Right ventricle myocardium superior (tissue), 1 donor: ENCODE data around the gene TSFM. TPM values are rescaled to one million over a fixed set of nuclear protein-coding genes. Genes with fewer than 3 reads are reported as not detected.
A peak's percentile ranks its signal among the peaks of the same experiment; 100 is the strongest.
"Not testable (repeated sequence)": the region's sequence is repeated elsewhere in the genome, so short reads cannot be mapped to it uniquely, and the experiment has no call there.

ENCODE experiments used
- ATAC-seq: fragments of 200-7000 bp; cut with Tn5 transposase; one replicate; pipeline ENCODE4 v1.9.1; 2020; ENCODE audit warnings: mild to moderate bottlenecking; ENCODE audit not compliant: poor library complexity
- DNase-seq: peaks from one replicate; pipeline ENCODE4 v3.0.0-alpha.2; 2020
- intact Hi-C: fragments of 100-400 bp; cut with DNase I; formaldehyde crosslinking; loops from one replicate; pipeline ENCODE4 v1.11.2; 2022
- total RNA-seq: library from RNA; stranded (reverse); fragmentation: NEBNext Ultra II Directional; extraction: Animal tissue kit (Norgen Biotek cat#: 25700); gene quantifications from one replicate; pipeline ENCODE4 v1.2.1, GENCODE V29; 2021
- donor health status: DM: no; HTN: yes; CAD: no; lungs with severe emphysema.

Gene TSFM
- total RNA-seq, 1 donor from 2014 or later = 49.5 TPM

DNA sequence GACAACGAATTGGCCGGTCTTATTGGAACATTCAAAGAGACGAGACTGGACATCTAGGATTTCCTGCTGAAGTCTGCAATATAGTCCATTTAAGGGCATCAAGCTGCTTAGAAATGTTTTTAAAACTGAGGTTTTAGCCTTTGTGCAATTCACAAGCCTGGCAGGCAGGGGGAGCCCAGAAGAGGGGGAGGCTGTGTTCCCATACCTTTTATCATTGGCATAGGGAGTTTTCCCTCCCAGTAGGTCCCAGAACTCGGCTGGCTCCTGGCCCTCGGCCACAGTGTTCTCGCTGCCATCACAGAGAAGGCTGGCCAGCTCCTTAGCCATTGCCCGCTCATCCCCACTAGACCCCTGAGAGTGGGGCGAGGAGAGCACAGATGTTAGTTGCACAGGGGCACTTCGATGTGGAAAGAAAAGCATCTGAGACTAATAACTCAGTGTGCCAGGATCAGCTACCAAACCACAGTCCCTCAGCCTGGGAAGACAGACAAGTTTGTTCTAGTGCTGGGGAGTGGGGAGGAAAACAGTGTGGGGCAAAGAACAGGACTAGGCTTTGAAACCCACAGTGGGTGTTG lies 20.8 kb downstream of the TSFM start:
- peak; percentile 69 for DNase-seq
- peak; percentile 86 for ATAC-seq
- intact Hi-C loops = loop anchor here (10.0 kb wide), 1 partner anchor 101 kb away; no protein-coding TSS in a partner anchor

DNA sequence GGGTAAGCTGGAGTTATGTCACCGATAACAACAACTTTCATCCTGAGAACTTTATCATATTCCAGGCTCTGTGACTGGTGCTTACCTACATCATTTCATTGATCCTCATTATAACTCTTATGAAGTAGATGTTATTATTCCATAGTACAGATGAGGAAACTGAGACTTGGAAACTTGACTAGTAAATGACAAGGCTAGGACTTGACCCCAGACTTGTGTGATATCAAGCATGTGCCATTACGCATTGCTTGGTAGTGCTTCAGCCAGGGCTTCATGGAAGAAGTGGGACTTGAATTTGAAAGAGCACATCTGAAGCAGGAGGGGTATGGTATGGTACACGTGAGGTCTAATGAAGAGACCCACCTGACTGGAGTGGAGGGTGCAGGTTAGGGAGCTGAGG lies 24.1 kb downstream of the TSFM start:
- ATAC-seq (no peak), DNase-seq (no peak)
- intact Hi-C loops = loop anchor here (10.0 kb wide), 1 partner anchor 98 kb away; no protein-coding TSS in a partner anchor

DNA sequence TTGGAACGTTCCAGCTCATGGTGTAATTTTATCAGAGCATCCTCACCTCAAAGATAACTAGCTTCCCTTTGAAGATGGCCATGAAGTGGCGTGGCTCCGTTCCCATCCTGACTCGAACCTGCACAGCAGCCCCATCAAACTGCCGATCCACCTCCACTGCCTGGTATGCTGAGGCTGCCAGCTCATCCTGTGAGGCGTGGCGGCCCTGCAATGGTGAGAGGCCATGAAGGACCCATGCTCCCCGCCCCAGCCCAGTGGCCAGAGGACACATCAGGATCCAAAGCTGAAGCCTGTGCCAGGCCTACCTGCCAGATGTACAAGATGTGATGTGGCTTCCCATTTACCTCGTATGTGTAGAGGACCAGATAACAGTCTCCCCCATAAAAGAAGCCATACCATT lies 24.7 kb downstream of the TSFM start:
- no peak for DNase-seq
- intact Hi-C loops = loop anchor here (10.0 kb wide), 1 partner anchor 98 kb away; no protein-coding TSS in a partner anchor
- no peak for ATAC-seq

DNA sequence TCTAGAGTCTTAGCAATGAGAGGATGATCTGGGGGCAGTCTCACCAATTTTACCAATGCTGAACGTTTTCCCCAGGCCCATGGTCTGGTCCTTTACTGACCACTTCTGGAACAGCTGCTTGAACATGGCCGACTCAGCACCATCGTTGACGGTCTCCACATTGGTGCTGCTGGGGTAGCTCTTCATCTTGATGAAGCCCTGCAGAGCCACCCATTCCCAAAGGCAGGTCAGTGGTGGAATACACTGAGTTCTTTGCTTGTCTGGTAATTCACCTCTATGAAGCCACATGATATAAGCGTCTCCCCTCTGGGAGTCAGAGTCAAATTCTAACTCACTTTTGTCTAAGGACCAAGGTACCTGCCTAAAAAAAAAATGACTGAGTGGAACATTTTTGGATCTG lies 25.8 kb downstream of the TSFM start:
- DNase-seq = no peak
- ATAC-seq = no peak
- intact Hi-C loops = loop anchor here (10.0 kb wide), 1 partner anchor 96 kb away; no protein-coding TSS in a partner anchor

DNA sequence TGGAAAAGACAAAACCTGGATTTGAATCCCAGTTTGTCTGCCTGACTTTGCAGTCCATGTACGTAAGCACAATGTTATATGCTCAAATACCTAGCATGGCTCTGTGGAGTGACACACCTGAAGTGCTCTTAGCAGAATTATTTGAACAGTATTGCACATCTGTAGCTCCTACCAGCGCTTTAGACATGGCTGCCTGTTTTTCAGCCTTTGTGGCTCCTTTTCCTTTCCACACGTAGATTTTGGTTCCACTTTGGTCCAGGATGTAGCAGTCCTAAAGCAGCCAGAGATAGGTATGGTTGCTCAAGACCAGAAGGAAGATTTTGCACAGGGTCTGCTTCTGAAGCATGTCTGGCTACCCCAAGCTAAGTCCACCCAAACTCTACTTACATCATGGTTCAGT lies 26.8 kb downstream of the TSFM start:
- ATAC-seq = no peak

GRCh38 chr12:57810450-57810849 lies 27.9 kb downstream of the TSFM start:
- ATAC-seq (no peak), DNase-seq (no peak)
- intact Hi-C loops = no loop called here

More for the DNA sequence above, 26.8 kb downstream of the TSFM start:
- DNase-seq = no peak
- intact Hi-C loops = loop anchor here (10.0 kb wide), 1 partner anchor 95 kb away; no protein-coding TSS in a partner anchor

DNA sequence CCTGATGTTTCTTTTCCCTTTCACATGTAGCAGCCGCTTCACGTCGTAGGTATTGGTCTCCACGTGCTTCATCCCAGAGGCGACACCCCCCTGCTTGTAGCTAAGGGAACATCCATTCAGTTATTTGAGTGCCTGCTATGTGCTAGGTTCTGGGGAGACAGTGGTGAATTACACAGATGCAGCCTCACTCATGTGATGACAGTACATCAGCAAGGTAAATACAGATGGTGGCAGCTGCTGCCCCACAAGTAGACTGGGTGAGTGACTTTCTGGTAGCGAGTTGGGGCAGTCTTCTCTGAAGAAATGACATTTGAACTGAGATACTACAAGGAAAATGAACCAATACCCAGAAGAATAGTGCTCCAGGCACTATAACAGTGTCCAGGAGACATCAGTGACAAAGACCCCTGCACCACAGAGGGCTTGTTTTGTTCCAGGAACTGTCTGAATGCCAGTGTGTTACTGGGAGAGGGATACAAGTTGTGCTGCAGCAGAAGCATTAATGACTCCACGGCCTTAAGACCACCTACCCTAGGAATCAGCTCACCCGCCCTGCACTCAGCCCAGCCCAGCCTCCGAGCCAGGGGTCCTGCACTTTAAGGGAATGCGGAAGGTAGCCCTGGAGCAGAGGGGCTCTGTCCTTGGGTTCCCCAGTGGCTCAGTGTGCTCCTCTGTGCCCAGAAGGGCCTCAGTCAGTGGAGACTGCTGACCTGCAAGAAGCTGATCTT lies 28.6 kb downstream of the TSFM start:
- DNase-seq (no peak), ATAC-seq (no peak)
- intact Hi-C loops = no loop called here

GRCh38 chr12:57813111-57813970 lies 30.8 kb downstream of the TSFM start:
- ATAC-seq = no peak
- intact Hi-C loops = no loop called here
- DNase-seq = no peak

DNA sequence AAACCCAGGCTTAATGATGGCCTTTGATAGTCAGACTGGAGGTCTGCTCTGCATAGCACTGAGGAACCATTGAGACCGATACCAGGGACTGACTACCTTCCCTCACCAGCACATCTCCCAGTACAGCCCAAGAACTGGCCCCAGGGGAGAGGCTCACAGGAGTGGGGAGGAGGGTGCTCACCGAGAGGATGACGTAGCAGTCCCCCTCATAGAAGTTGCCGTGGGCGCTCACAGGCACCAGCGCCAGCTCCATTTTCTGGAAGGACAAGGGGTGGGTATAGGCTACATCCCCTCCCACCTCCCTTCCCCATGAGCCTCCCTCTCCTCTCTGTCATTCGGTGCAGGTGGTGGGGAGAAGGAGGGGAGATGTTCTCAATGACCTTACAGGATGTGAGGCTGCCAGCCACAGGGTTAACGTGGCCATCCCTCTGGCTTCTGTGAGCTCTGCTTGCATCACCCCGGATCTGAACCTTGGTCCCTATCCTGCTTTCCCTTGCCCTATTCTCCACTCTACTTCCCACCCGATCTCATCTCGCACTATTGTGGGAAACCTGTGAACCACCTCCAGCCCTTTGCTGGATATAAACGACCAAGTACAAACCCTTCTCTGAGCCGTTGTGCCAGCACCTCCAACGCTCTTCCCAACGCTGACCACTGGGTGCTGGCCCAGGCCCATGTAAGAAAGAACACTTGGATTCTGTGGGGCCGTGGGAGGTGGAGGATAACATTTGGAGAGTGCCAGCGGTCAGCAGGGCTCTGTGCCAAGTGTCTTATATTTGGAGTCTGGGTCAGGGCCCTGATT lies 31.6 kb downstream of the TSFM start:
- ATAC-seq = no peak
- intact Hi-C loops = no loop called here
- DNase-seq = no peak

GRCh38 chr12:57815177-57816000 lies 32.8 kb downstream of the TSFM start:
- intact Hi-C loops = no loop called here
- no peak for DNase-seq
- ATAC-seq = no peak

GRCh38 chr12:57816001-57816854 lies 33.6 kb downstream of the TSFM start:
- DNase-seq (no peak), ATAC-seq (no peak)
- intact Hi-C loops = no loop called here

DNA sequence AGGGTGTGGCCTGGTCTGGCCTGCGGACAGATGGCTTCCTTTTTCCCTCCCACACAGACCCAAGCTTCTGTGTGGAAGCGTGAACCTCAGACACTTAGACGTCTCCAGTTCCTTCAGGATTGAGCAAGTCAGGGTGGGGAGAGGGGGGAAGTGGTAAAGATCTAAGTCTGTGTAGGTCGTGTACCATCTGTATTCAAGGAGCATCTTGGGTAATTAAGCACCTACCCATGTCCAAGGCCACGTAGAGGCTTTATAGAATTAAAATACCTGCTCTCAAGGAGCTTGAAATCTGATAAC lies 34.2 kb downstream of the TSFM start:
- intact Hi-C loops = no loop called here
- ATAC-seq (peak; percentile 61), DNase-seq (peak; percentile 66)

- intact Hi-C loops = no loop called here
- DNase-seq (no peak), ATAC-seq (peak; percentile 11)
Measured at GRCh38 chr12:57817261-57817989, 34.8 kb downstream of the TSFM start.

GRCh38 chr12:57817990-57818331 lies 35.4 kb downstream of the TSFM start:
- ATAC-seq, DNase-seq, intact Hi-C loops: not testable (repeated sequence)

- ATAC-seq, intact Hi-C loops, DNase-seq: not testable (repeated sequence)
Measured at GRCh38 chr12:57820119-57820518, 37.5 kb downstream of the TSFM start.

DNA sequence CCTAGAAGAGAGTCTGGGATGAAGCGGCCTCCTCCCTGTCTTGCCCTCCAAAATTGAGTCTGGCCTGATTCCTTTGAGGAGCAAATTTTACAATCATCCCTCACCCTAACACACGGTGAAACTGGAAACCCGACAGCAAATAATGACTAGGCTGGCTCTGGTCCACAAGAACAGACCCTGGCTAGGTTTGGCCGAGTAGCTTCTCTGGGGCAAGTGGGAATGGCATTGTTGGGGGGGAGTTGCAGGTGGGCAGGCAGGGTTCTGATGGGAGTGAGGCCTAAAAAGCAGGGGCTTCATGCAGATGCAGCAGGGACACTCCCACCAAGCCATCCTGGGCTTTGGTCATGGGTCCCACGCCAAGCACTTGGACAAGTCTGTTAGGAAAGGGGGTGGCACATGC lies 38.4 kb downstream of the TSFM start:
- intact Hi-C loops, ATAC-seq, DNase-seq: not testable (repeated sequence)
